ENCODE measurements around the gene PRR30. TPM values are rescaled to one million over a fixed set of nuclear protein-coding genes. Genes with fewer than 3 reads are reported as not detected.

PRR30 gene
- total RNA-seq, 4 donors from 2014 or later, result 0.27 to 0.67 TPM; not detected in 2

GRCh38 chr2:27154488-27154887, 15.3 kb upstream of the PRR30 start:
- H3K4me1 ChIP-seq, result no peaks in the 10 kb centered on the region
- H3K4me3 ChIP-seq (replicated peaks in 1 of 3), result no peak overlapping the region
- whole genome bisulfite sequencing, 2 donors, result 81 to 86% methylated on average over 6 of the region's 6 CpGs
- no peak overlapping the region for H3K27ac ChIP-seq
- no peaks in the 10 kb centered on the region for H3K9me3 ChIP-seq
- intact Hi-C loops (cut with DNase I), result no loop called here
- DNase-seq, result no peak
- no peak for TF ChIP-seq POLR2A (IDR thresholded peaks at IDR 0.05)
- H3K27me3 ChIP-seq, result no peaks in the 10 kb centered on the region
- no peaks in the 10 kb centered on the region for H3K36me3 ChIP-seq

- Histone ChIP-seq H3K27ac (no peak overlapping the region), H3K9me3 (no peaks in the 10 kb centered on the region), H3K27me3 (no peaks in the 10 kb centered on the region), H3K36me3 (no peaks in the 10 kb centered on the region), H3K4me1 (no peaks in the 10 kb centered on the region), H3K4me3 (replicated peaks in 1 of 3) (no peak overlapping the region)
- TF ChIP-seq POLR2A (IDR thresholded peaks at IDR 0.05) (no peak), CTCF (IDR thresholded peaks at IDR 0.05) (no peak)
- intact Hi-C loops (cut with DNase I), result no loop called here
- DNase-seq, result no peak
- WGBS, 2 donors, result 76 to 96% methylated on average over 2 of the region's 2 CpGs
Measured at GRCh38 chr2:27152796-27153464, 13.7 kb upstream of the PRR30 start.

GRCh38 chr2:27152102-27152795, 13.0 kb upstream of the PRR30 start:
- WGBS, 2 donors, result 81 to 89% methylated on average over 7 to 8 of the region's 8 CpGs
- Histone ChIP-seq H3K27ac (no peak overlapping the region), H3K36me3 (no peaks in the 10 kb centered on the region), H3K27me3 (no peaks in the 10 kb centered on the region), H3K9me3 (no peaks in the 10 kb centered on the region), H3K4me3 (replicated peaks in 1 of 3) (no peak overlapping the region), H3K4me1 (no peaks in the 10 kb centered on the region)
- intact Hi-C loops (cut with DNase I), result no loop called here
- no peak for DNase-seq
- TF ChIP-seq CTCF (IDR thresholded peaks at IDR 0.05) (no peak), POLR2A (IDR thresholded peaks at IDR 0.05) (no peak)

GRCh38 chr2:27150639-27151230, 11.5 kb upstream of the PRR30 start:
- no peaks in the 10 kb centered on the region for H3K9me3 ChIP-seq
- intact Hi-C loops (cut with DNase I), result no loop called here
- no peak overlapping the region for H3K4me3 ChIP-seq (replicated peaks in 1 of 3)
- no peaks in the 10 kb centered on the region for H3K4me1 ChIP-seq
- WGBS, 2 donors, result 85 to 91% methylated on average over 8 of the region's 8 CpGs
- H3K36me3 ChIP-seq, result no peaks in the 10 kb centered on the region
- no peaks in the 10 kb centered on the region for H3K27me3 ChIP-seq
- TF ChIP-seq CTCF (IDR thresholded peaks at IDR 0.05), result no peak
- no peak for TF ChIP-seq POLR2A (IDR thresholded peaks at IDR 0.05)
- H3K27ac ChIP-seq, result no peak overlapping the region
- DNase-seq, result no peak

GRCh38 chr2:27149570-27150405, 10.6 kb upstream of the PRR30 start:
- intact Hi-C loops (cut with DNase I), result no loop called here
- TF ChIP-seq CTCF (IDR thresholded peaks at IDR 0.05) (no peak), POLR2A (IDR thresholded peaks at IDR 0.05) (no peak)
- Histone ChIP-seq H3K27me3 (no peaks in the 10 kb centered on the region), H3K9me3 (no peaks in the 10 kb centered on the region), H3K4me3 (replicated peaks in 1 of 3) (no peak overlapping the region), H3K27ac (no peak overlapping the region), H3K4me1 (no peaks in the 10 kb centered on the region), H3K36me3 (no peaks in the 10 kb centered on the region)
- no peak for DNase-seq
- WGBS, 2 donors, result 79 to 90% methylated on average over 5 to 17 of the region's 29 CpGs

All from thyroid gland (tissue), 4 donors.